Measurements from ENCODE around the gene TMEM120A. TPM values are rescaled to one million over a fixed set of nuclear protein-coding genes. Genes with fewer than 3 reads are reported as not detected.

Gene TMEM120A
- total RNA-seq, 4 donors from 2014 or later: 21.3 to 56.7 (median 38.2) TPM

GRCh38 chr7:75985518-75986146 is 8.8 kb downstream of the TMEM120A start:
- intact Hi-C loops (cut with DNase I; ENCODE audit: low total_unique reads): no loop called here
- DNase-seq (peak in 1 of 2 donors; percentile 44), ATAC-seq (no peak)
- Histone ChIP-seq H3K36me3 (peaks cover 0 to 71% of the 10 kb centered on the region in 2 donors), H3K4me1 (peaks cover 12 to 16% of the 10 kb centered on the region in 2 donors), H3K9me3 (no peaks in the 10 kb centered on the region), H3K4me3 (no peak overlapping the region), H3K27me3 (no peaks in the 10 kb centered on the region), H3K27ac (peak overlapping the region; percentile 54 to 70 (median 62))
- in situ Hi-C loops (cut with MboI; ENCODE audit: low sequenced_read_pairs in 4 of 4): no loop called here
- TF ChIP-seq CTCF (IDR thresholded peaks at IDR 0.05 in 4 of 5, conservative IDR thresholded peaks at IDR 0.05 in 1 of 5) (no peak), POLR2A (IDR thresholded peaks at IDR 0.05) (no peak)

- peaks cover 0 to 76% of the 10 kb centered on the region in 2 donors for H3K36me3 ChIP-seq
- in situ Hi-C loops (cut with MboI; ENCODE audit: low sequenced_read_pairs in 4 of 4): no loop called here
- no peak for ATAC-seq
Observed at GRCh38 chr7:75985009-75985517, 9.3 kb downstream of the TMEM120A start.

GRCh38 chr7:75984130-75985008 is 10.0 kb downstream of the TMEM120A start:
- Histone ChIP-seq H3K36me3 (peaks cover 0 to 83% of the 10 kb centered on the region in 2 donors), H3K9me3 (no peaks in the 10 kb centered on the region), H3K4me1 (peaks cover 2 to 4% of the 10 kb centered on the region in 2 donors), H3K27ac (peak overlapping the region; percentile 34 to 71 (median 56)), H3K27me3 (no peaks in the 10 kb centered on the region), H3K4me3 (no peak overlapping the region)
- intact Hi-C loops (cut with DNase I; ENCODE audit: low total_unique reads): no loop called here
- DNase-seq (no peak), ATAC-seq (no peak)
- no peak for TF ChIP-seq CTCF (IDR thresholded peaks at IDR 0.05 in 4 of 5, conservative IDR thresholded peaks at IDR 0.05 in 1 of 5)
- TF ChIP-seq POLR2A (IDR thresholded peaks at IDR 0.05): no peak
- in situ Hi-C loops (cut with MboI; ENCODE audit: low sequenced_read_pairs in 4 of 4): no loop called here

More at GRCh38 chr7:75985009-75985517, 9.3 kb downstream of the TMEM120A start:
- no peak overlapping the region for H3K4me3 ChIP-seq
- no peaks in the 10 kb centered on the region for H3K9me3 ChIP-seq
- H3K27me3 ChIP-seq: no peaks in the 10 kb centered on the region
- H3K27ac ChIP-seq: peak overlapping the region; percentile 54 to 70 (median 62)
- peaks cover 9 to 10% of the 10 kb centered on the region in 2 donors for H3K4me1 ChIP-seq
- no peak for TF ChIP-seq POLR2A (IDR thresholded peaks at IDR 0.05)
- TF ChIP-seq CTCF (IDR thresholded peaks at IDR 0.05 in 4 of 5, conservative IDR thresholded peaks at IDR 0.05 in 1 of 5): no peak
- DNase-seq: no peak
- intact Hi-C loops (cut with DNase I; ENCODE audit: low total_unique reads): no loop called here

GRCh38 chr7:75983471-75984129 is 10.8 kb downstream of the TMEM120A start:
- Histone ChIP-seq H3K9me3 (no peaks in the 10 kb centered on the region), H3K27me3 (no peaks in the 10 kb centered on the region), H3K36me3 (peaks cover 0 to 87% of the 10 kb centered on the region in 2 donors), H3K4me1 (peaks cover 0 to 6% of the 10 kb centered on the region in 2 donors), H3K27ac (peak overlapping the region; percentile 34 to 71 (median 56)), H3K4me3 (no peak overlapping the region)
- DNase-seq (peak in 1 of 2 donors; percentile 37), ATAC-seq (no peak)
- no peak for TF ChIP-seq CTCF (IDR thresholded peaks at IDR 0.05 in 4 of 5, conservative IDR thresholded peaks at IDR 0.05 in 1 of 5)
- in situ Hi-C loops (cut with MboI; ENCODE audit: low sequenced_read_pairs in 4 of 4) (no loop called here), intact Hi-C loops (cut with DNase I; ENCODE audit: low total_unique reads) (no loop called here)

Data from gastrocnemius medialis (tissue), 4 donors.